ENCODE measurements around the gene CEP164. TPM values are rescaled to one million over a fixed set of nuclear protein-coding genes. Genes with fewer than 3 reads are reported as not detected.

Gene CEP164
- total RNA-seq, 4 donors from 2014 or later = 11.3 to 45.1 (median 15.2) TPM

GRCh38 chr11:117282956-117283355 lies 44.7 kb upstream of the CEP164 start:
- TF ChIP-seq POLR2A (IDR thresholded peaks at IDR 0.05) = no peak
- intact Hi-C loops (cut with DNase I; ENCODE audit: low total_unique reads) = no loop called here
- no peak for DNase-seq (ENCODE audit: low spot score in 2 of 2)

GRCh38 chr11:117284053-117284452 lies 43.6 kb upstream of the CEP164 start:
- WGBS, 2 donors = 95 to 98% methylated on average over 2 of the region's 2 CpGs
- DNase-seq (ENCODE audit: low spot score in 2 of 2) = no peak
- TF ChIP-seq POLR2A (IDR thresholded peaks at IDR 0.05) (no peak), CTCF (IDR thresholded peaks at IDR 0.05) (no peak)
- intact Hi-C loops (cut with DNase I; ENCODE audit: low total_unique reads) = no loop called here
- H3K4me3 ChIP-seq (ENCODE audit: low read depth, poor library complexity, severe bottlenecking) = no peak overlapping the region

More at GRCh38 chr11:117282956-117283355, 44.7 kb upstream of the CEP164 start:
- 95 to 96% methylated on average over 3 of the region's 3 CpGs for WGBS, 2 donors
- H3K4me3 ChIP-seq (ENCODE audit: low read depth, poor library complexity, severe bottlenecking) = no peak overlapping the region

- 70 to 82% methylated on average over 2 of the region's 2 CpGs for WGBS, 2 donors
- no peak overlapping the region for H3K4me3 ChIP-seq (ENCODE audit: low read depth, poor library complexity, severe bottlenecking)
- TF ChIP-seq POLR2A (IDR thresholded peaks at IDR 0.05) (no peak), CTCF (IDR thresholded peaks at IDR 0.05) (no peak)
- intact Hi-C loops (cut with DNase I; ENCODE audit: low total_unique reads) = no loop called here
- DNase-seq (ENCODE audit: low spot score in 2 of 2) = no peak
Observed at GRCh38 chr11:117286588-117286987, 41.1 kb upstream of the CEP164 start.

DNA sequence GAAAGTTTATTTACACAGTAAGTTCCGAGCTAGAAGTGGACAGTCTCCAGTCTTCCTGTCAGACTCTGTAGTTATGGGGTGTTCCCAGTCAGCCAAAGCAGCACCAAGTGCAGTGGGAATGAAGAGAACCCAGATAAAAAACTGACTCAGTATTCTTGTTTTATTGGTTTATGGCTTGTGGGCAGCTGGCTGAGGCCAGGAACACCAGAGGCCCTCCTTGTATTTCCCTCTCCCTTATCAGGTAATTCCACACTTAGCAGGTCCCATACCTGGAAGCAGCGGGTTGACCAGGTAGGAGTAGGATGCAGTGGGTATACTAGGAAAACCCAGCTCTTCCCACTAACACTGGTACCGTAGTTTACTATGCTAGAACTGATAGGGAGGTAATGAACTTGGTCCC lies 40.0 kb upstream of the CEP164 start:
- no peak overlapping the region for H3K4me3 ChIP-seq (ENCODE audit: low read depth, poor library complexity, severe bottlenecking)
- no peak for TF ChIP-seq POLR2A (IDR thresholded peaks at IDR 0.05)
- no peak for TF ChIP-seq CTCF (IDR thresholded peaks at IDR 0.05)
- intact Hi-C loops (cut with DNase I; ENCODE audit: low total_unique reads) = no loop called here
- DNase-seq (ENCODE audit: low spot score in 2 of 2) = peak in 1 of 2 donors; percentile 3
- WGBS, 2 donors = 90 to 91% methylated on average over 3 of the region's 3 CpGs

GRCh38 chr11:117289795-117290194 lies 37.9 kb upstream of the CEP164 start:
- intact Hi-C loops (cut with DNase I; ENCODE audit: low total_unique reads) = no loop called here
- no peak overlapping the region for H3K4me3 ChIP-seq (ENCODE audit: low read depth, poor library complexity, severe bottlenecking)
- WGBS, 2 donors = 75 to 86% methylated on average over 1 of the region's 1 CpG
- DNase-seq (ENCODE audit: low spot score in 2 of 2) = no peak
- TF ChIP-seq POLR2A (IDR thresholded peaks at IDR 0.05) = no peak
- TF ChIP-seq CTCF (IDR thresholded peaks at IDR 0.05) = no peak

DNA sequence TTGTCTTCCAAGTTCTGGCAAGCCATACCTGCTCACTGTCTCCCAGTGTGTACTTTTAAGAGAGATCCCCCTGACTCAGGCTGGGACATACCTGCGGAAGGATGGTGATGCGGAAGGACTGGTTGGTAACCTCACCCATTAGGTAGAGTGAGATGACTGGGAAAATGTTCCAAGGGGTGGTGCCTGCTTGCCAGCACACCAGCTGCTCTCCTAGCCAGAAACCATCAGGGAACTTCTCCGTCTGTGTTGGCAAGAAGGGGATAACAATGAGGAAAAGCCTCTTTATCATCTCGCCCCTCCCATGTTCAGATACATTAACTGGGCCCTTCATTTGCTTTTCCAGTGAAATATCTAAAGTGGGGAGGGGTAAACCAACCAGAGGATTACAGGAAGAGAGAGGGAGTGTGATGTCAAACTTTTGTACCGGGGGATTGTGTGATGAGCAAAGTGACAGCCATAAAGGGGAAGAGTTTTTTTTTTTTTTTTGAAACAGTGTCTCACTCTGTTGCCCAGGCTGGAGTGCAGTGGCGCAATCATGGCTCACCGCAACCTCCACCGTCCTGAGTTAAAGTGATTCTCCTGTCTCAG lies 36.8 kb upstream of the CEP164 start, which contains the start of gene BACE1-AS:
Gene BACE1-AS, plus strand, starts transcription at position 538 of the 588 bp plus-strand sequence.
- intact Hi-C loops (cut with DNase I; ENCODE audit: low total_unique reads) = no loop called here
- DNase-seq (ENCODE audit: low spot score in 2 of 2) = peak in 1 of 2 donors; percentile 23
- H3K4me3 ChIP-seq (ENCODE audit: low read depth, poor library complexity, severe bottlenecking) = no peak within 1 kb of the TSS
- WGBS, 2 donors = 89 to 92% methylated on average over 8 of the region's 8 CpGs
- TF ChIP-seq POLR2A (IDR thresholded peaks at IDR 0.05) (no peak), CTCF (IDR thresholded peaks at IDR 0.05) (no peak)

All from lower leg skin (tissue), 4 donors.